GM12872 (cell line): ENCODE data around the gene ITPA.
A peak's percentile ranks its signal among the peaks of the same experiment; 100 is the strongest.

Source experiments
- TF ChIP-seq, protein P1 (sequence below): IDR thresholded peaks from 3 replicates; pipeline ENCODE4 v1.5.1; 2011; ENCODE audit warnings: low read depth, mild to moderate bottlenecking, low read length, moderate library complexity; ENCODE audit not compliant: insufficient read depth

The ITPA gene

DNA sequence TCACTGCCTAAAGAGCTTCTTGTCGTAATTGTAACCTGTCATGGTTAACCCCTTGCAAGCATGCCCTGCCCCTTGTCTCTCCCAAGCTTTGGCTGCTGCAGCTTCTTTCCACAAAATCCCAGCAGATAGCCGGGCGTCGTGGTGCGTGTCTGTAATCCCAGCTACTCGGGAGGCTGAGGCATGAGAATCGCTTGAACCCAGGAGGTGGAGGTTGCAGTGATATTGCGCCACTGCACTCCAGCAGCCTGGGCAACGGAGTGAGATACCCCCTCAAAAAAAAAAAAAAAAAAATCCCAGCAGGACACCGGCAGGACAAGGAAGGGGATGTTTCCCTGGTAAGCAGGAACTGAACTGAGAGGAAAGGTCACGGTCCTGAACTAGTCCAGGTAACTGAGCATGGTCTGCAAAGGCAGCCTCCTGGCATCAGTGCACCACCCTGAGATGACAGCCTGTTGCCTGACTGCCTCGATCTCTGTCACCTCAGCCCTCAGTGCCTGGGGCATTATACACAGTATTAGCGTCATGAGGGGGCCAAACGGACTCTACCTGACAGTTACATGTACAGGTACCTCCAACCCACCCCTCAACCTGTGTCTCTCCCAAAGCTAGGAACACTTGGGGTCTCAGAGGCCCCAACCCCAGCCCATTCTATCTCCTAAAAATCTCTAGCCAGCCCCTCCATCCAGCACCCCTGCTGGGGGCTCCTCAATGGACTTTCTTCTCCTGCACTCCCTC is 37.7 kb upstream of the ITPA start:
- TF ChIP-seq, protein P1, sequence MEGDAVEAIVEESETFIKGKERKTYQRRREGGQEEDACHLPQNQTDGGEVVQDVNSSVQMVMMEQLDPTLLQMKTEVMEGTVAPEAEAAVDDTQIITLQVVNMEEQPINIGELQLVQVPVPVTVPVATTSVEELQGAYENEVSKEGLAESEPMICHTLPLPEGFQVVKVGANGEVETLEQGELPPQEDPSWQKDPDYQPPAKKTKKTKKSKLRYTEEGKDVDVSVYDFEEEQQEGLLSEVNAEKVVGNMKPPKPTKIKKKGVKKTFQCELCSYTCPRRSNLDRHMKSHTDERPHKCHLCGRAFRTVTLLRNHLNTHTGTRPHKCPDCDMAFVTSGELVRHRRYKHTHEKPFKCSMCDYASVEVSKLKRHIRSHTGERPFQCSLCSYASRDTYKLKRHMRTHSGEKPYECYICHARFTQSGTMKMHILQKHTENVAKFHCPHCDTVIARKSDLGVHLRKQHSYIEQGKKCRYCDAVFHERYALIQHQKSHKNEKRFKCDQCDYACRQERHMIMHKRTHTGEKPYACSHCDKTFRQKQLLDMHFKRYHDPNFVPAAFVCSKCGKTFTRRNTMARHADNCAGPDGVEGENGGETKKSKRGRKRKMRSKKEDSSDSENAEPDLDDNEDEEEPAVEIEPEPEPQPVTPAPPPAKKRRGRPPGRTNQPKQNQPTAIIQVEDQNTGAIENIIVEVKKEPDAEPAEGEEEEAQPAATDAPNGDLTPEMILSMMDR: no peak

DNA sequence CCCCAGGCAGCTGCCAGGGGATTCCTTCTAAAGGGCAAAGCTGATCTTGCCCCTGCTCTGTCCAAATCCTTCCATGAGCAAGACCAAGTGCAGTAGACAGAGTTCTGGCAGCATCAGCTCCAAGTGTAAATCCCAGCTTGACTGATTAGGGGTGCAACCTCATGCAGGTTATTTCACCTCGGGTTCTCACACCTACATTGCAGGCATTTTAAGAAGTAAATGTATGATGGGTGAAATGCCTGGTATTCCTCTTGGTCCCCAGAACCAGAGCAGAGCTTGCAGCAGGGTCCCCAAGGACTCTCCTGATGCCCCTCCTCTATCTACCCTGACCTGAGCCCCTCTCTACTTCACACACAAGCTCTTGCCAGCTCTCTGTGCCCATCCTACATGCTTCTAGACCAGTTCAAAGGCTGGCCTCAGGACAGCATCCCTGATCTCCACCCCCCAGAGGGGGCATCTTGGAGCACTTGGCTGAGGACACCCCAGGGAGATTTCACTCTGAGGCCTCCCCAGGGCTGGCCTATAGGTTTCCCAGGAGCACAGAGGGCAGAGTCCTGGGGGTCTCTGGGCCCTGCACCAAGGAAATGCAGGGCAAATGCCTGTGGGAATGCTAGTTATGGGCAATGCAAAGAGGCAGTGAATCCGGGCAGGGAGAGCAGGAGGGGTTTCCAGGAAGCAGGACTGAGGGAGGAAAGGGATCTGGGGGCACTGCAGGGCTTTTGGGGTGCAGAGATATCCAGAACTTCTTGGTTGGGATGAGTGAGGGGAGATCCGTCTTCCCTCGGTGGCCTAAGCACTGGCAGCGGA is 37.0 kb upstream of the ITPA start:
- TF ChIP-seq, protein P1: no peak

DNA sequence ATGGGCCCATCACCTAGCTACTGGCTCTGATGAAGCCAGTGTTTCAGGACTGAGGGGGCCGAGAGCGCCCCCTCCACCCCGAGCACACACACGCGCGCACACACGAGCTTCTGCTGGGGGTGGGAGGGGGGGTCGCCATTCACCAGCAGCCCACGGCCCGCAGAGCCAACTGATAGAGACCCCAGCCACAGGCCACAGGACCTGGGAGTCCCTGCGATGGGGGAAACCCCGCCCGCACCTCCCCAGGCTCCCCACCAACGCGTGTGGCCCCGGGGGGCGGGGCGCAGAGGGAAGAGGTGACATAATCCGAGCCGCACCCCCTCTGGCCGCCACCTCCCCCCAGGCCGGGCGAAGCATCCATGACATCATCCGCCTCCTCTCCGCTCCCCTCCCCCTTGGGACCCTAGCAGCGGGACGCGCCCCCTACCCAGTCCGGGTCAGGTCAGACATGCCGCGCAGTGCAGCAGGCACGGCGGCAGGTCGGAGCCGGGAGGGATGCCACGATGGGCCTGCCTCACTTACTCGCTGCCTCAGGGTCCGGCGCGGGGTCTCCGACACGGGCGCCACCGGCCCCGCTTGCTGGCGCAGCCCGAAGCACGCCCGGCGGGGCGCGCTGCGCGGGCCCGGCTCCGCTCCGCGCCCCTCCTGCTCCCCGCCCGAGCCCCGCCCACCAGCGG is 36.2 kb upstream of the ITPA start, which contains the start of gene LZTS3:
Gene LZTS3, minus strand, starts transcription at position 617 of the 677 bp plus-strand sequence. CDS start 6,386 bp downstream, outside the sequence.
- TF ChIP-seq, protein P1: no peak; the same call in 2 of the 3 replicates

DNA sequence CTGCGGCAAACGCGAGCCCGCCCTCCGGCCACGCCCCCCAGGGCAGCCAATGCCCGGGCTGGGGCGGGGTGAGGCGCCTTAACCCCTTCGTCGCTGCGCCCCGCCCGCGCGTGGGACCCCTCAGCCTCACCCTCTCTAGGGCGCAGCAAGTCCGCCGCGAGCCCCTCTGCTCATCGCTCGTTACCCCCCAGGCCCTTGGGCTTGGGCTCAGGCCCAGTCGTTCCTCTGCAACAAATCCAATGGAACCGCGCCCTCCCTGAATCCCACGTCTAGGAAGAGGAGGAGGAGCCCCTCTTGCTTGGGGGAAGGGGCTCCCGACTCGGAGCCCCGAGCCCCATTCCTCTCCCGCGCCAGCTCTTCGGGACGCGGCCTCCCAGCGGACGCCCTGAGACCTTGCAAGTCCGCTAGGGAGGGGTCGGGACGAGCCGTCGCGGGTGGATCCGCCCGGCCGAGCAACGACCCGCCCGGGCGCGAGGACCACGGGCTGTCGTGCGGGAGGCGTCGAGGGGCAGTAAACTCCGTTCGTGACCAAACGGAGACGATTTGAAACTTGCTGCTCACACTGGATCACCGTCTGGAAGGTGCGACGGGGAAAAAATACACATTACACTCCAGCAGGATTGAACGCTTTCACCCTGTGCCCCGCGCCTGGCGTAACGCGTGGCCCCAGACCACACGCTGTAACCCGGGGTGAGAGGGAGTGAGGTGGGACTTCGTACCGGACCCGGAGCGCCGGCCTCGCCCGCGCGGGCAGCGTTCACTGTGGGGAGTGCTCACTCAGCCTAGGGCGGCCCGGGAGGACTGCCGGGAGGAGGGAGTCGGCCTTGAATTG is 35.5 kb upstream of the ITPA start:
- TF ChIP-seq, protein P1: peak; percentile 26; the same call in 2 of the 3 replicates

DNA sequence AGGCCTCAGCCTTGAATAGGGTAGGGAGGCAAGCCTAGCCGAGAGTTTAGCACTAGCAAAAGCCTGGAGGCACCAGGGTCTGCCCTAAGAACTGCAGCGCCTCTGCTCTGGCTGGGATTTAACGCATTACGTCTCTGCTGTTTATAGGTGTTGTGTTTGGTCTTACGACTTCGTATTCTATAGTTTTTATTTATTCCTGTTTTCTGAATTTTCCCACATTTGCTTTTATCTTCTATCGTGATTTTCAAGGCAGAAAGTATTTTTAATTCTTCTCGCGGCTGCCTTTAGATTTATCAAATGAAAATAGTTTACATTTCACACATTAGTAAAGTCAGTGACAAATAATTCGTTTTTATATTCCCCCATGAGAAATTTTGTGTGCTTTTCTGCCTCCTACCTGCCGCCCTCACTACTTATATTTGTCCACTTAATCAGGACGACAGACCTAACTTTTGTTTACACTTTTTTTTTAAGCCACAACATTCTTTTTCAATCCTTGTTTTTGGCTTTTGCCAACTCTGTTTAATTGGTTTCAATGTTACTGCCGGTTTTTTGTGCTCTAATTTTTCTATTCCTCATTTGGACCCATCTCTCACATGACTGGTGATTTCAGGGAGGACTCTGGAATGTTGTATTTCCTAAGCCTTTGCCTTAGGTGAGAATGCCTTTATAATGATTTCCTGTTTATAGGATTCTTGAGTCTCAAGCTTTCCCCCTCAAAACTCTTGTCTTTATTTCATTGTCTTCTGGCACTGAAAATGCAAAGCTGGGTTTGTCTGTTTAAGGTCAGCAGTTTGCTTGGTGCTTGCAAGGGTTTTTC is 34.6 kb upstream of the ITPA start:
- TF ChIP-seq, protein P1: no peak

DNA sequence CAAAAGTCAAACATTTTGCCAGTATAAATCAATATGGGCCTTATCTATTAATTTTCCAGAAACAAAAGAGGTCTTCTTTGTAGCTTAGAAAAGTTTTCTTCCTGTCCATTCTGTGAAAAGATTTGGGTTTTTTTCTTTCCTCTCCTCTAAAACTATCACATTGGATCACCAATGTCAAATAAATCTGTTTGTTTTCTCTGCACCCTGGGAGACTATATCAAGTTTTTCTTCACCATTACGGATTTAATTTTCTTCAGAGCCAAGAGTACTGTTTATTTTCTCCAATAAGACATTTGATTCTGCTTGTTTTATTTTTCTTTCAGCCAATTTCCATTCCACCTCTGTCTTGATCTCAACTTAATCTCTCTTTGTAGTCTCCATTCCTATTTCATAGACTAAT is 34.0 kb upstream of the ITPA start:
- TF ChIP-seq, protein P1: no peak
